Transverse colon (tissue), 4 donors: ENCODE data around the gene ZNF607. TPM values are rescaled to one million over a fixed set of nuclear protein-coding genes. Genes with fewer than 3 reads are reported as not detected.
A peak's percentile ranks its signal among the peaks of the same experiment; 100 is the strongest.
"Not testable (repeated sequence)": the region's sequence is repeated elsewhere in the genome, so short reads cannot be mapped to it uniquely, and the experiment has no call there.

Experiments used
- DNase-seq: peaks from one replicate; pipeline ENCODE4 v3.0.0-alpha.2; 2019
- H3K27ac ChIP-seq, 4 donors: fragments of 200-600 bp; sonication (generic); 2 replicates each; pipeline ENCODE4 v1.5.1; 2016 to 2018; ENCODE audit warnings: inconsistent platforms in 4 of 4
- H3K27me3 ChIP-seq: fragments of 200-600 bp; sonication (generic); 2 replicates; pipeline ENCODE4 v1.5.1; 2017; ENCODE audit warnings: inconsistent platforms
- H3K36me3 ChIP-seq, 4 donors: fragments of 200-600 bp; sonication (generic); 2 replicates each; pipeline ENCODE4 v1.5.1; 2017 to 2019; ENCODE audit warnings: inconsistent platforms in 4 of 4
- H3K4me1 ChIP-seq, 4 donors: fragments of 200-600 bp; sonication (generic); 2 replicates each; pipeline ENCODE4 v1.5.1; 2017 to 2020; ENCODE audit warnings: inconsistent platforms in 4 of 4
- H3K4me3 ChIP-seq, 4 donors: fragments of 200-600 bp; sonication (generic); 1 replicate in 1 of 4; 2 replicates in 3 of 4; pipeline versions ENCODE4 v1.5.1 to v1.6.1; 2017 to 2019; ENCODE audit warnings: inconsistent platforms in 4 of 4
- H3K9me3 ChIP-seq, 2 donors: fragments of 200-600 bp; sonication (generic); 2 replicates each; pipeline ENCODE4 v1.5.1; 2017 to 2019; ENCODE audit warnings: inconsistent platforms in 2 of 2
- CTCF ChIP-seq, 5 experiments: fragments of 200-600 bp in 3 of 5; fragments of 450-650 bp in 2 of 5; sonication (generic) in 3 of 5; IDR thresholded peaks; 1 replicate in 2 of 5; 2 replicates in 3 of 5; pipeline ENCODE4 v1.5.1; 2016 to 2017; ENCODE audit warnings: antibody characterized with exemption in 5 of 5, inconsistent platforms in 3 of 5, mild to moderate bottlenecking in 2 of 5, moderate library complexity in 1 of 5
- EP300 ChIP-seq: sonication (generic); formaldehyde crosslinking; IDR thresholded peaks from one replicate; pipeline ENCODE4 v1.6.1; 2017; ENCODE audit warnings: antibody characterized with exemption, low read depth
- POLR2A ChIP-seq: fragments of 450-650 bp; IDR thresholded peaks from one replicate; pipeline ENCODE4 v1.6.1; 2016; ENCODE audit warnings: antibody characterized with exemption, mild to moderate bottlenecking, moderate library complexity
- POLR2AphosphoS5 ChIP-seq, 3 donors: sonication (generic); formaldehyde crosslinking; IDR thresholded peaks; one replicate each; pipeline ENCODE4 v1.6.1; 2016; ENCODE audit warnings: antibody characterized with exemption in 3 of 3
- WGBS, 2 donors: methylation state at CpG; one replicate each; pipeline ENCODE4 v1.1.5; 2018; ENCODE audit warnings: low coverage in 1 of 2; 5-methylcytosine and 5-hydroxymethylcytosine counted together
- in situ Hi-C, 4 donors: fragments of 200-750 bp; cut with MboI; loops; one replicate each; pipeline versions ENCODE4 v1.15.0 to v1.15.1; 2017; ENCODE audit warnings: low sequenced_read_pairs in 3 of 4, low pct_ligation_motif_present in 1 of 4, low pct_unique_long_range_greater_than_20kb in 1 of 4
- intact Hi-C: fragments of 100-400 bp; cut with DNase I; formaldehyde crosslinking; loops from one replicate; pipeline ENCODE4 v1.15.1; 2023; ENCODE audit warnings: low total_unique reads
- total RNA-seq, 4 donors: library from RNA; depleted of rRNA; stranded (reverse); fragments of >200 nt; gene quantifications; one replicate each; pipeline ENCODE4 v1.1.0, GENCODE V29; 2016

Gene ZNF607
- total RNA-seq, 4 donors from 2014 or later, result 0.37 to 6.5 (median 2.8) TPM

GRCh38 chr19:37692956-37693620 is 26.5 kb downstream of the ZNF607 start:
- WGBS, 2 donors, result 82 to 90% methylated on average over 2 to 11 of the region's 11 CpGs
- DNase-seq, result no peak
- H3K27me3 ChIP-seq, result no peaks in the 10 kb centered on the region
- peaks cover 0 to 5% (median 0%) of the 10 kb centered on the region in 4 donors for H3K36me3 ChIP-seq
- intact Hi-C loops, result no loop called here
- peaks cover 0 to 5% (median 0%) of the 10 kb centered on the region in 4 donors for H3K4me1 ChIP-seq
- in situ Hi-C loops, result no loop called here
- H3K9me3 ChIP-seq, result peaks cover 0 to 2% of the 10 kb centered on the region in 2 donors
- no peak overlapping the region for H3K4me3 ChIP-seq
- no peak overlapping the region for H3K27ac ChIP-seq
- no peak for TF ChIP-seq CTCF (IDR thresholded peaks at IDR 0.05)
- no peak for TF ChIP-seq EP300
- no peak for TF ChIP-seq POLR2A
- TF ChIP-seq POLR2AphosphoS5 (IDR thresholded peaks at IDR 0.05), result no peak

DNA sequence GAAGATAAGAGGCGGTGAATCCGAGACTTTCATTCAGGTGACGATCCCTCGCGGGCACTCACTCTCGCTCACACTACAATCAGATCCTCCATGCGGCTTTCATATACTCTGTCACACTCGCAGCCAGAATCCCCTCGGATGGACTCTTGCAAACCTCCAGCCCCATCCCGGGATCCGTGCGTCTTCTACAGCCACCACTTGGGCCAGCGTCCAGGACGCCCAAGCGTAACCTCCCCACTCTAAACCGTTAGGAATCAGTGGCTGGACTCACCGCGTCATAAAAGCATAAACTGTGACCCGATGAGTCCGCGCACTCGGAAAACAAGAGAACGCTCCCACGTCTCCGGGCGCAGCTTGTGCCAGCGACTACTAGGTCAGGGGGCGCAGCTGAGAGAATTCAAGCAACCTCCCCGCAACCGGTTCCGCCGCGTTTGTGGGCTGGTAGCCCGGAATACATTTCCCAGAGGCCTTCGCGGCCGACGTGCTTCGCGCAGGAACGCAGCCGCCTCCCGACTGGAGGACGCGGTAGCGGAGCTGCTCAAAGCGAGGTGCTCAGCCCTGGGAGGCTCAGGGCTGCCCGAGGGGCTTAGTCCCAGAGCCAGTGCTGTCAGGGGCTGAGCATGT is 27.6 kb downstream of the ZNF607 start:
- 0 to 2% methylated on average over 5 to 37 of the region's 48 CpGs for WGBS, 2 donors
- Histone ChIP-seq H3K4me3 (peak overlapping the region; percentile 32 to 69 (median 46)), H3K27ac (peak overlapping the region; percentile 68 to 84 (median 77)), H3K9me3 (no peaks in the 10 kb centered on the region), H3K27me3 (no peaks in the 10 kb centered on the region), H3K36me3 (peaks cover 0 to 5% (median 0%) of the 10 kb centered on the region in 4 donors), H3K4me1 (peaks cover 0 to 5% (median 0%) of the 10 kb centered on the region in 4 donors)
- peak; percentile 84 for DNase-seq
- TF ChIP-seq POLR2A, result peak; percentile 19
- peak; percentile 48 to 68 (median 59) for TF ChIP-seq POLR2AphosphoS5 (IDR thresholded peaks at IDR 0.05)
- no peak for TF ChIP-seq CTCF (IDR thresholded peaks at IDR 0.05)
- in situ Hi-C loops, result no loop called here
- intact Hi-C loops, result no loop called here

- no peak for DNase-seq
- TF ChIP-seq POLR2A (no peak), CTCF (IDR thresholded peaks at IDR 0.05) (no peak), POLR2AphosphoS5 (IDR thresholded peaks at IDR 0.05) (no peak), EP300 (no peak)
- Histone ChIP-seq H3K27ac (no peak overlapping the region), H3K9me3 (peaks cover 14 to 17% of the 10 kb centered on the region in 2 donors), H3K27me3 (no peaks in the 10 kb centered on the region), H3K36me3 (no peaks in the 10 kb centered on the region), H3K4me3 (no peak overlapping the region), H3K4me1 (no peaks in the 10 kb centered on the region)
- in situ Hi-C loops (no loop called here), intact Hi-C loops (no loop called here)
- 80 to 93% methylated on average over 3 of the region's 3 CpGs for WGBS, 2 donors
Observed at GRCh38 chr19:37683520-37683919, 36.0 kb downstream of the ZNF607 start.

GRCh38 chr19:37669450-37669914 is 50.1 kb downstream of the ZNF607 start:
- in situ Hi-C loops, result no loop called here
- no peak for TF ChIP-seq POLR2AphosphoS5 (IDR thresholded peaks at IDR 0.05)
- TF ChIP-seq POLR2A, result no peak
- no peak for TF ChIP-seq EP300
- no peak for TF ChIP-seq CTCF (IDR thresholded peaks at IDR 0.05)
- Histone ChIP-seq H3K36me3 (no peaks in the 10 kb centered on the region), H3K4me3 (no peak overlapping the region), H3K9me3 (peaks cover 82 to 87% of the 10 kb centered on the region in 2 donors), H3K27ac (no peak overlapping the region), H3K4me1 (no peaks in the 10 kb centered on the region), H3K27me3 (no peaks in the 10 kb centered on the region)
- WGBS, 2 donors, result 88 to 95% methylated on average over 5 to 6 of the region's 6 CpGs
- DNase-seq, result no peak
- intact Hi-C loops, result no loop called here

- in situ Hi-C loops, H3K27ac ChIP-seq, intact Hi-C loops, H3K9me3 ChIP-seq, H3K4me3 ChIP-seq, H3K27me3 ChIP-seq, H3K36me3 ChIP-seq, DNase-seq: not testable (repeated sequence)
- 93 to 94% methylated on average over 4 to 8 of the region's 8 CpGs for WGBS, 2 donors
- H3K4me1 ChIP-seq, result peaks cover 9 to 20% (median 15%) of the 10 kb centered on the region in 4 donors
Observed at GRCh38 chr19:37657157-37657556, 62.4 kb downstream of the ZNF607 start.
